ENCODE data around the gene CNTN6.

CNTN6 gene

GRCh38 chr3:1447452-1447851, 354.6 kb downstream of the CNTN6 start:
- Histone ChIP-seq H3K4me3 (ENCODE audit: low read length) (no peak overlapping the region), H3K36me3 (ENCODE audit: control insufficient read depth, insufficient read depth, low read length) (no peaks in the 10 kb centered on the region), H3K4me1 (ENCODE audit: control insufficient read depth, insufficient read depth, low read length) (no peaks in the 10 kb centered on the region), H3K9ac (ENCODE audit: low read length) (no peak overlapping the region), H3K27me3 (ENCODE audit: control insufficient read depth, insufficient read depth, low read length) (no peaks in the 10 kb centered on the region), H3K9me3 (ENCODE audit: control insufficient read depth, low read length) (no peaks in the 10 kb centered on the region)

- Histone ChIP-seq H3K27me3 (ENCODE audit: control insufficient read depth, insufficient read depth, low read length) (no peaks in the 10 kb centered on the region), H3K36me3 (ENCODE audit: control insufficient read depth, insufficient read depth, low read length) (no peaks in the 10 kb centered on the region), H3K4me3 (ENCODE audit: low read length) (no peak overlapping the region), H3K9me3 (ENCODE audit: control insufficient read depth, low read length) (no peaks in the 10 kb centered on the region), H3K9ac (ENCODE audit: low read length) (no peak overlapping the region), H3K4me1 (ENCODE audit: control insufficient read depth, insufficient read depth, low read length) (no peaks in the 10 kb centered on the region)
These were observed 355.6 kb downstream of the CNTN6 start for GRCh38 chr3:1448443-1448842.
